ENCODE measurements around the gene COX11.

The COX11 gene

DNA sequence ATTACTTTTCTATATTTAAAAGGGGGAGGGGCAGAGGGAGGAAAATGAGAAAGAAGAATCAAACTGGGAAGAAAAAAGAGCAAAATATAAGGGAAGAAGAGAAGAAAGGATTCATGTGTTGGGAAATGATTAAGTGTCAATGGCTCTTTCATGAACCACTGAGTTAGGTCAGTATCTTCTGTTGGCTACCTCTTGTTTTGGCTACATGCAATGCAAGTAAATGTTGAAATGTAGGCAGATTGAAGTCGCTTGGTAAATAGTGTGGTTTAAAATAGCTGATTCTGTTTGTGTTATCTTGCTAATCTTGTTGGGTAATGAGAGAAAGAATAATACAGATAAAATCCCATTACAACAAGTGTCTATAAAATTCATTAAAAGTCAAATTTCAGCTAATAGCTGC, 27.2 kb downstream of the COX11 start:
- Mint-ChIP-seq H3K36me3 (ENCODE audit: low read depth) (no peaks in the 10 kb centered on the region), H3K27ac (no peak overlapping the region), H3K4me1 (peaks cover 11% of the 10 kb centered on the region), H3K4me3 (no peak overlapping the region), H3K9me3 (no peaks in the 10 kb centered on the region), H3K27me3 (peaks cover 5% of the 10 kb centered on the region)
- no peak for DNase-seq
- no peak for ATAC-seq

DNA sequence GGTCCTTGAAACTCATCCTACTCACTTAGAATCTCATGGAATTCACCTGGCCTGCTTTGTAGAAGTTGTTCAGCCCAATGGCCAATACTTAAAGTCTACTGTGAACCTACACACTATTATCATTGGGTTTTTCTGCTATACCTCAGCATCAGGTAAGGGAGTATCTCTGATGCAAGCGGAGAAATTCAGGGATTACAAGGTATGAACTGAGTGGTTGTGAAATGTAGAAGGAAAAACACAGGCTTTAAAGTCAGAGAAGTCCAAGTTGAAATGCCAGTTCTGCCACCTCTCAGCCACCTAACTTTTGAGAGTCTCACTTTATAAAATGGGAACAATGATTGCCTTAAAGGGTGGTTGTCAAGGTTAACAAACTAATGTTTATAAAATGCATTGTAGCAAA, 31.0 kb downstream of the COX11 start:
- no peaks in the 10 kb centered on the region for H3K27me3 Mint-ChIP-seq
- no peaks in the 10 kb centered on the region for H3K9me3 Mint-ChIP-seq
- no peak for DNase-seq
- no peaks in the 10 kb centered on the region for H3K4me1 Mint-ChIP-seq
- H3K4me3 Mint-ChIP-seq, result no peak overlapping the region
- no peak for ATAC-seq
- H3K36me3 Mint-ChIP-seq (ENCODE audit: low read depth), result no peaks in the 10 kb centered on the region
- H3K27ac Mint-ChIP-seq, result no peak overlapping the region

DNA sequence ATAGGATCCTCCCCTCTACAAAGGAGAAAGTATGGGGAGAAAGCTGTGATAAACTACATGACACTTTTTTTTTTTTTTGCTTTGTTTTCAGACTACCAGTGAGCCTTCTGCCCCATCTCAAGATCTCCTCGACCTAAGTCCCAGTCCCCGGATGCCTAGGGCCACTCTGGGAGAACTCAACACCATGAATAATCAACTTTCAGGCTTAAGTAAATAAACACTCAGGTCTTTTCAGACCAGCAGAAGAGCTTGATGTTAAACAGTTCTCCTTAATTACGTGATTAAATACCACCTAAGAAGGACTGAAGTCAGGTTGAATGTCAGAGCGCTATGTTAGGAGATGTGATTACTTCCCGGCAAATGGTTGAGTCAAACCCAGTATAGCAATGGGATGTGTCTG, 31.4 kb downstream of the COX11 start:
- no peak for ATAC-seq
- Mint-ChIP-seq H3K27ac (no peak overlapping the region), H3K27me3 (no peaks in the 10 kb centered on the region), H3K4me3 (no peak overlapping the region), H3K36me3 (ENCODE audit: low read depth) (no peaks in the 10 kb centered on the region), H3K9me3 (no peaks in the 10 kb centered on the region), H3K4me1 (no peaks in the 10 kb centered on the region)
- DNase-seq, result no peak

DNA sequence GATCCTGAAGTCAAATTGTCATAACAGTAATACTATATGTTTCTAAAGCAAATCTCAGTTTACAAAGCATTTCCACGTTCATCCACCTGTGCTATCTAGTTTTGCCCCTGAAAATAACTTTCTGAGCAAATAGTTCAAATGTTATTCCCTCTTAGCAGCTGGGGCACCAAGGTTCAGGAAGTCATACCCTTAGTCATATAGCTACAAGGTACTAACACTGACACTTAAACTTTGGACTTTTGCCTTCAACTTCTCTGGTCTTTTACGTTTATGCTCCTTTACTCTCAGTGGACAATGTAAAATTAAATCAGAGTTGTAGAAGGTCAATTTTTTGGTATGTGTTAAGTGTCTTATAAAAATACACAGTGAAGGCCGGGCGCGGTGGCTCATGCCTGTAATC, 33.0 kb downstream of the COX11 start:
- no peak overlapping the region for H3K27ac Mint-ChIP-seq
- no peaks in the 10 kb centered on the region for H3K36me3 Mint-ChIP-seq (ENCODE audit: low read depth)
- no peaks in the 10 kb centered on the region for H3K9me3 Mint-ChIP-seq
- H3K4me1 Mint-ChIP-seq, result no peaks in the 10 kb centered on the region
- H3K27me3 Mint-ChIP-seq, result no peaks in the 10 kb centered on the region
- DNase-seq, result no peak
- no peak overlapping the region for H3K4me3 Mint-ChIP-seq
- no peak for ATAC-seq

DNA sequence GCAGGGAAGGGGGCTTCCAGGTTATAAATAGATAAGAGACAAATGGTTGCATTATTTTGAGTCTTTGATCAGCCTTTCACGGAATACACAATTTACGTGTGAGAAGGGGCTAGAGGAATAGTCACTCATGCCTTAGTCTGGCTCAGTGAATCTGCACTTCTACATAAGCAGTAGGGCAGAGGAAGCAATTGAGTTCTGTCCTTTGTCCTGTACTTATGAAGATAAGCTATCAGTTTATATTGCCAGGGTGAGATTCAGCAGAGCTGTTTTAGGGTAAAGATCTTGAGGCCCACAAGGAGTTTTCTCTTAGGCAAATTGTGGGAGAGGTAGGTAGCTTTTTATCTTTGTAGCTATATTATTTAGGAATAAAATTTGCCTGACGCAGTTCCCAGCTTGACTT, 34.5 kb downstream of the COX11 start:
- Mint-ChIP-seq H3K36me3 (ENCODE audit: low read depth) (no peaks in the 10 kb centered on the region), H3K4me1 (no peaks in the 10 kb centered on the region), H3K27me3 (no peaks in the 10 kb centered on the region), H3K9me3 (no peaks in the 10 kb centered on the region), H3K4me3 (no peak overlapping the region), H3K27ac (no peak overlapping the region)
- no peak for ATAC-seq
- no peak for DNase-seq

DNA sequence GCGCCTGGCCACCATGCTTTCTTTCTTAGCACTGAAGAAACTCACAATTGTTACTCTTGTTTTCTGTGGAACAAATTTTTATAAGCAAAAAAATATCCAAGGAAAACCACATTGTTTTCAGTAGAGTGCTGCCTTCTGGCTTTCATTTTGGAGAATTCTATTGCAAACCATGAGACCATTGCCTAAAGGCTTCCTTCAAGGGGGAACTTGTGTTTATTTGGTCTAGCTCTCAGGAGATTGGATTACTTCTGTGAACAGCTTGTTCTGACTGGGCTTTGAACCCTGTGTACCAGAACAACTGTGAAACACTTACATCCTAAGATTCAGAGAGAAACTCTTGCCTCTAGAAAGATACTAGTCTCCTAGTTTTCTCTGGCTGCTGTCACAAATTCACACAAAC, 35.7 kb downstream of the COX11 start:
- no peak overlapping the region for H3K27ac Mint-ChIP-seq
- DNase-seq, result no peak

DNA sequence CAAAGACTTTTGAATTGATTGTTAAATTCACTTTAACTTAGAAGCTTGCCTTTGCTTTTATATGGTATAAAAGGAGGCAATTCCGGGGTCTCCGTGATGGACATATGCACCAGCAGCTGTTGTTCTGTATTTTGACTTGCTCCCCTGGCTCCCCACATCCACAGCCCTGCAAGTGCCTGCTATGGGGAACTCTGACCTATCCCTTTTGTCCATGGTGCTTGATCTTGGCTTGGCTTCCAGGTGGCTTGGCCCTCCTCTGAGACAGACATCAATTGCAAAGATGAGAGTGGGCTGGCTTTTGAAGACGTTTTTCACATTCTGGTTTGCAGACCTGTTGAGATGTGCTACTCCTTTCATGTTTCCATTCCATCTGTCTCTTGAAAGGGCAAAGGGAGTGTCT, 40.9 kb downstream of the COX11 start:
- H3K36me3 Mint-ChIP-seq (ENCODE audit: low read depth), result no peaks in the 10 kb centered on the region
- no peaks in the 10 kb centered on the region for H3K4me1 Mint-ChIP-seq
- no peak for ATAC-seq
- no peaks in the 10 kb centered on the region for H3K9me3 Mint-ChIP-seq
- no peak overlapping the region for H3K27ac Mint-ChIP-seq
- DNase-seq, result no peak
- H3K4me3 Mint-ChIP-seq, result no peak overlapping the region
- H3K27me3 Mint-ChIP-seq, result no peaks in the 10 kb centered on the region

More for the DNA sequence above, 35.7 kb downstream of the COX11 start:
- no peaks in the 10 kb centered on the region for H3K36me3 Mint-ChIP-seq (ENCODE audit: low read depth)
- no peaks in the 10 kb centered on the region for H3K9me3 Mint-ChIP-seq
- no peaks in the 10 kb centered on the region for H3K4me1 Mint-ChIP-seq
- no peaks in the 10 kb centered on the region for H3K27me3 Mint-ChIP-seq
- ATAC-seq, result no peak
- no peak overlapping the region for H3K4me3 Mint-ChIP-seq

DNA sequence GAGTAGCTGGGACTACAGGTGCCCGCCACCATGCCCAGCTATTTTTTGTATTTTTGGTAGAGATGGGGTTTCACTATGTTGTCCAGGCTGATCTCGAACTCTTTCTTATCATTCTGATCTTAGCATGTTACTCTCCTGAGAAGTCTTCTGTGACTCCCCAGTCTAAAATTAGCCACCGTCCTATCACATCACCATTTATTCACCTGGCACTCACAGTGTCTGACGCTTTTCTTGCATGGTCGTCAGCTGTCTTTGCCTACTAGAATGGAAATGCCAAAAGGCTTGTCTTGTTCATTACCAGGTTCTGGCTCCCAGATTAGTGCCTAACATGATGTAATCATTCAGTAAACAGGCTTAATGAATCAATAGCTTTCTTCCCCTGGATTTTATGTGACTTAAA, 44.0 kb downstream of the COX11 start:
- no peak overlapping the region for H3K4me3 Mint-ChIP-seq
- no peaks in the 10 kb centered on the region for H3K27me3 Mint-ChIP-seq
- no peaks in the 10 kb centered on the region for H3K4me1 Mint-ChIP-seq
- DNase-seq (no peak), ATAC-seq (no peak)
- no peak overlapping the region for H3K27ac Mint-ChIP-seq
- no peaks in the 10 kb centered on the region for H3K9me3 Mint-ChIP-seq
- H3K36me3 Mint-ChIP-seq (ENCODE audit: low read depth), result no peaks in the 10 kb centered on the region

DNA sequence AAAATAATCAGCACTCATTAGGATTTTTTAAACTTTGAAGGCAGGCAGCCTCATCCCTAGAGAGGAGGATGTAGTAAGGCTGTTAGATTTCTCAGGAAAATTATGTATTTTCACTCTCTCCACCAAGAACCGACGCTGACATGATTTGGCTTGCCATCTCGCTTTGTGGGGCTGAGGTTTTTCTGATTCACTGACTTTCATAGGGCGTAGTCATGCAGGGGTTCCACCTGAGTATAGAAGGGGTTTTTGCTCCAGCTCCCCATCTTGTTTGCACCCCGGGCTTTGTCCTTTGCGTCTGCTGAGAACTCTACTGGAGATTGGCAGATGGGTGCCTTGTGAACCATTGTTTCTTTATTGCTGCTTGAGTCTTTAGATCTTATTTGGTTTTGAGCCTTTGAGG, 47.6 kb downstream of the COX11 start:
- H3K36me3 Mint-ChIP-seq (ENCODE audit: low read depth), result no peaks in the 10 kb centered on the region
- H3K27ac Mint-ChIP-seq, result no peak overlapping the region
- no peak for DNase-seq
- H3K27me3 Mint-ChIP-seq, result peaks cover 2% of the 10 kb centered on the region
- no peak overlapping the region for H3K4me3 Mint-ChIP-seq
- no peak for ATAC-seq
- H3K4me1 Mint-ChIP-seq, result no peaks in the 10 kb centered on the region
- H3K9me3 Mint-ChIP-seq, result peaks cover 13% of the 10 kb centered on the region

DNA sequence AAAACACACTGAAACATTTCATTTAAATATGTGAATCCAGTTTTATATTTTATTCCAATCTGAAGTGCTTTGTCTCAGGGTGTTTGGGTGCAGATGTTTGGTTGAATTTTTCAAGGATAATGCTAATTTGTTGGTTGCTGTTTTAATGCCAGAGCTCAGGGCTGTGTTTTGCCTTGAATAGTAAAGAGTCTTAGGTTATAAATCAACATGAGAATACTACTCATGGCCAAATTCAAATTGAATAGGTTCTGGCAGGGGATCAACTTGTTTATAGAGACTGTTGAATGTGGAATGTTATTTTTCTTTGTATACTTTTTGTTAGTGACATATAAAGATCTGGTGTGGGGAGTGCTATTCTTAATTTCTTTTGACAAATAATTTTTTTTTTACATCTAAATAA, 49.0 kb downstream of the COX11 start:
- Mint-ChIP-seq H3K9me3 (peaks cover 13% of the 10 kb centered on the region), H3K4me3 (no peak overlapping the region), H3K4me1 (no peaks in the 10 kb centered on the region), H3K27me3 (peaks cover 2% of the 10 kb centered on the region), H3K36me3 (ENCODE audit: low read depth) (no peaks in the 10 kb centered on the region), H3K27ac (no peak overlapping the region)
- no peak for ATAC-seq
- no peak for DNase-seq

DNA sequence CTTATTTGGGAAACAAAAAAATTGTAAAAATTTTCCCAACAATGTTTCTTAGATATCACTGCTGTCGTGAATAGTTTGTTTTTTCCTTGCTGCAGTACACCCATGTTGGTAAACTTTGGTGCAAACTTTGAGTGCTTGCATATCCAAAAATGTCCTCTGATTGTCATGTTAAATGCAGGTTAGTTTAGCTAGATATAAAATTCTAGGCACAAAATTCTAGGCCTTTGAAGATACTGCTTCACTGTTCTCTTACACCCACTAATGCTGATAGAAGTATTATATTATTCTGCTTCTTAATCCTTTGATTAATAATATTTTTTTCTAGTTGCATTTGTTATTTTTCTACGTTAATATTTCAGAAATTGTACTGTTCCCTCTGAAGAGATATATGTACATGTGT, 51.7 kb downstream of the COX11 start:
- H3K9me3 Mint-ChIP-seq, result peaks cover 13% of the 10 kb centered on the region
- H3K27ac Mint-ChIP-seq, result no peak overlapping the region
- H3K36me3 Mint-ChIP-seq (ENCODE audit: low read depth), result no peaks in the 10 kb centered on the region
- no peak overlapping the region for H3K4me3 Mint-ChIP-seq
- H3K27me3 Mint-ChIP-seq, result peaks cover 4% of the 10 kb centered on the region
- DNase-seq (no peak), ATAC-seq (no peak)
- no peaks in the 10 kb centered on the region for H3K4me1 Mint-ChIP-seq

Data from activated naive CD8-positive, alpha-beta T cell treated with anti-CD3 and anti-CD28 coated beads, Interleukin-2, amount 50 U/mL, for 24 hours (primary cell).